Coronary artery (tissue), 2 donors: Measurements from ENCODE around the gene RTN3.
"Not testable (repeated sequence)": the region's sequence is repeated elsewhere in the genome, so short reads cannot be mapped to it uniquely, and the experiment has no call there.

Experiments used
- DNase-seq: peaks from one replicate; pipeline ENCODE4 v3.0.0-alpha.2; 2017; ENCODE audit warnings: low spot score
- H3K27ac ChIP-seq, 2 donors: fragments of 200-600 bp; sonication (generic); one replicate each; pipeline ENCODE4 v1.5.1; 2016 to 2019
- H3K4me3 ChIP-seq: fragments of 200-600 bp; sonication (generic); 2 replicates; pipeline ENCODE4 v1.5.1; 2016; ENCODE audit warnings: mild to moderate bottlenecking, moderate library complexity
- TF ChIP-seq, protein P1 (sequence below): fragments of 200-600 bp; sonication (generic); IDR thresholded peaks from one replicate; pipeline ENCODE4 v1.5.1; 2019; ENCODE audit warnings: antibody characterized with exemption

RTN3 gene

GRCh38 chr11:63681321-63682065, at the start of gene RTN3:
RTN3 (plus strand) TSS chr11:63681500; CDS start chr11:63681637, 137 bp downstream.
- H3K4me3 ChIP-seq, result peak within 1 kb of the TSS; percentile 92
- DNase-seq, result peak; percentile 99
- H3K27ac ChIP-seq, result peak within 1 kb of the TSS; percentile 88 to 97
- TF ChIP-seq, protein P1, sequence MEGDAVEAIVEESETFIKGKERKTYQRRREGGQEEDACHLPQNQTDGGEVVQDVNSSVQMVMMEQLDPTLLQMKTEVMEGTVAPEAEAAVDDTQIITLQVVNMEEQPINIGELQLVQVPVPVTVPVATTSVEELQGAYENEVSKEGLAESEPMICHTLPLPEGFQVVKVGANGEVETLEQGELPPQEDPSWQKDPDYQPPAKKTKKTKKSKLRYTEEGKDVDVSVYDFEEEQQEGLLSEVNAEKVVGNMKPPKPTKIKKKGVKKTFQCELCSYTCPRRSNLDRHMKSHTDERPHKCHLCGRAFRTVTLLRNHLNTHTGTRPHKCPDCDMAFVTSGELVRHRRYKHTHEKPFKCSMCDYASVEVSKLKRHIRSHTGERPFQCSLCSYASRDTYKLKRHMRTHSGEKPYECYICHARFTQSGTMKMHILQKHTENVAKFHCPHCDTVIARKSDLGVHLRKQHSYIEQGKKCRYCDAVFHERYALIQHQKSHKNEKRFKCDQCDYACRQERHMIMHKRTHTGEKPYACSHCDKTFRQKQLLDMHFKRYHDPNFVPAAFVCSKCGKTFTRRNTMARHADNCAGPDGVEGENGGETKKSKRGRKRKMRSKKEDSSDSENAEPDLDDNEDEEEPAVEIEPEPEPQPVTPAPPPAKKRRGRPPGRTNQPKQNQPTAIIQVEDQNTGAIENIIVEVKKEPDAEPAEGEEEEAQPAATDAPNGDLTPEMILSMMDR, result no peak

GRCh38 chr11:63635762-63636465, 45.4 kb upstream of the RTN3 start:
- TF ChIP-seq, protein P1, result peak; percentile 58
- Histone ChIP-seq H3K27ac (no peak overlapping the region), H3K4me3 (no peak overlapping the region)
- no peak for DNase-seq

DNA sequence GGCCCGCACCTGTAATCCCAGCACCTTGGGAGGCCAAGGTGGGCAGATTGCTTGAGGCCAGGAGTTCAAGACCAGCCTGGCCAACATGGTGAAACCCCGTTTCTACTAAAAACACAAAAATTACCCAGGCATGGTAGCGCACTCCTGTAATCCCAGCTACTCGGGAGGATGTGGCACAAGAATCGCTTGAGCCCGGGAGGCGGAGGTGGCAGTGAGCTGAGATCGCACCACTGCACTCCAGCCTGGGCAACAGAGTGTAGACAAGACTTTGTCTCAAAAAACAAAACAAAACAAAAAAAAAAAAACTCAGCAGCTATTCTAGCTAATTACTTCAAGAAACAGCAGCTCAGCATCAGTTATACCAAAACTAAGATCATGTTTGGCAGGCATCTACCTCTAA, 42.9 kb upstream of the RTN3 start:
- H3K27ac ChIP-seq, DNase-seq, H3K4me3 ChIP-seq: not testable (repeated sequence)

DNA sequence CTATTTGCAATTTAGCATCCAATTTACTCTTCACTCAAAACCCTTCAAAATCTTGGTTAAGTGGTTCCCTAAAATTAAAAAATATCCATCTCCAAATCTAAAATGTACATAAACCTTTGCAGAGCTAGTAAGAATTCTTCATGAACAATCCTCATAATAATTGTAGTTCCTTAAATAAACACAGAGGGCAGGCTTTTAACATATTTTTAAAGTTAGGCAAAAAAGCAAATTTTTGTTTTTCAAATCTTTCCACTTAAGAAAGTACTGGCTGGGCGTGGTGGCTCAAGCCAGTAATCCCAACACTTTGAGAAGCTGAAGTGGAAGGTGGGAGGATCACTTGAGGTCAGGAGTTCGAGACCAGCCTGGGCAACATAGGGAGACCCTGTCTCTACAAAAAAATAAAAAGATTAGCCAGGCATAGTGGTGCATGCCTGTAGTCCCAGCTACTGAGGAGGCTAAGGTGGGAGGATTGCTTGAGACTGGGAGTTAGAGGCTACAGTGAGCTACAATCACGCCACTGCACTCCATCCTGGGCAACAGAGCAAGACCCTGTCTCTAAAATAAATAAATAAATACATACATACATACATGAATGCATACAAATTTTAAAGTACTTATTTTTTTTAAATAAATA, 42.0 kb upstream of the RTN3 start:
- Histone ChIP-seq H3K4me3 (no peak overlapping the region), H3K27ac (peak overlapping the region in 1 of 2 donors; percentile 8)
- DNase-seq, result no peak
- TF ChIP-seq, protein P1, result peak; percentile 37

DNA sequence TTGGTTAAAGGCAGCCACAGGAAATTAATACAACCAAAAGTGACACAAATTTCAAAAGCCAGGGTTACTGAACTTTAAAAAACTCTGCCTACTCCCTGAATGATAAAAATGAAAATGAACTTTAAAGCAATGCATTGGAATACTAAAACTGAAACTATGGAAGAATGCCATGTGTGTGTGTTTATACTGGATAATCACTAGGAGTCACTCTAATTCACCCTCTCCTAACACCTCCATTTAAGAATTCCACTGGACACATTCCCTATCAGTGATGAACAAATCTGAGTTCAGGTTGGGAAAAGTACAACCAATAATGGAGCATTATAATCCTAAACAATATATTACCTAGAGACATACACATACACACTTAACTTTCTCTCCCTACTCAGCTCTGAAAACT, 39.6 kb upstream of the RTN3 start:
- DNase-seq, result no peak
- Histone ChIP-seq H3K27ac (no peak overlapping the region), H3K4me3 (no peak overlapping the region)
- TF ChIP-seq, protein P1, result no peak

DNA sequence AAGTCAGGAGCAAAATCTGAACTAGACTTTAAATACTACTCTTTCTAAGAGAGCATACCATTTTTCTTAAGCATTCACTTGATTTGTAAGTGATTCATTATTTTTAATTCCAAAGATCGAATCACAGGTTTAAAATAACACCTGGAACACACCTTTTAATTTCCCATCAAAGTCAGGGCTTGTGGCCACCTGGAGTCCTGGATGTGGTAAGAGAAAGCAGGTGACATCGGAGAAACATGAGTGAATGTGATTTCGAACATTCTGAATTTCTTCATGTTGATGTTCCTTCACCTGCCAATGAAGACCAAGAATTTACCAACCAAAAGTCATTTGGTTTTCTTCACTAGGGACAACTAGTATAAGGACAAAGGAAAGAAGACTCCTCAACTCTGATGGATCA, 38.1 kb upstream of the RTN3 start:
- no peak overlapping the region for H3K4me3 ChIP-seq
- DNase-seq, result no peak

DNA sequence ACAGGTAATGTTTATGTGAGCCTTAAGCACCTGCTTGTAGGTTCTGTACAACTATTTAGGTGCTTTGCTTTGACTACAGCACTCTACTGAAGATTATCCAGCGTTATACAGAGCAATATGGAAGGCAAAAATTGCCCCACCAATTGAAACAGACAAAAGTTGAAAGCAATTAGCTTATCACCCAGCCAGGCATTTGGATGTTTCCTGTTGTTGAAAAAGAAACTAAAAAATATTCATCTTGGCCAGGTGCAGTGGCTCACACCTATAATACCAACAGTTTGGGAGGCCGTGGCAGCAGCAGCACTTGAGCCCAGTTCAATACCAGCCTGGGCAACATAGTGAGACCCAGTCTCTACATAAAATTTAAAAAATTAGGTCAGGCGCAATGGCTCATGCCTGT, 28.6 kb upstream of the RTN3 start:
- TF ChIP-seq, protein P1, result no peak

More for the DNA sequence above, 38.1 kb upstream of the RTN3 start:
- H3K27ac ChIP-seq, result no peak overlapping the region
- TF ChIP-seq, protein P1, result no peak

More for the DNA sequence above, 28.6 kb upstream of the RTN3 start:
- DNase-seq, result no peak
- no peak overlapping the region for H3K27ac ChIP-seq
- H3K4me3 ChIP-seq, result no peak overlapping the region
